Stimulated activated CD4-positive, alpha-beta T cell treated with anti-CD3 and anti-CD28 coated beads, Interleukin-2, amount 100 ng/mL, for 48 hours (primary cell): ENCODE measurements around the gene PRR22.
"Not testable (repeated sequence)": the region's sequence is repeated elsewhere in the genome, so short reads cannot be mapped to it uniquely, and the experiment has no call there.

Experiments used
- DNase-seq, 2 donors: peaks; one replicate each; pipeline ENCODE4 v3.0.0-alpha.2; 2020

PRR22 gene

GRCh38 chr19:5790559-5791520 is 6.3 kb upstream of the PRR22 start, which contains the start of gene DUS3L:
Gene DUS3L (minus strand): TSS chr19:5791163. CDS start chr19:5791141, 22 bp downstream.
- DNase-seq = peak; percentile 93 to 97

- DNase-seq = no peak
Observed at GRCh38 chr19:5789886-5790558, 5.5 kb upstream of the PRR22 start.

GRCh38 chr19:5789351-5789761 is 4.8 kb upstream of the PRR22 start:
- DNase-seq = no peak

GRCh38 chr19:5788422-5788821 is 3.9 kb upstream of the PRR22 start:
- DNase-seq = no peak

- DNase-seq = no peak
Observed at GRCh38 chr19:5787409-5788182, 3.0 kb upstream of the PRR22 start.

GRCh38 chr19:5786593-5787408 is 2.3 kb upstream of the PRR22 start:
- DNase-seq = no peak

GRCh38 chr19:5785423-5785822 is 877 bp upstream of the PRR22 start:
- no peak for DNase-seq

GRCh38 chr19:5782945-5783919 is 1.3 kb downstream of the PRR22 start:
- no peak for DNase-seq

- DNase-seq = no peak
Observed at GRCh38 chr19:5782322-5782721, 2.2 kb downstream of the PRR22 start.

- DNase-seq = not testable (repeated sequence)
Observed at GRCh38 chr19:5780916-5781315, 3.6 kb downstream of the PRR22 start.

- DNase-seq = no peak
Observed at GRCh38 chr19:5778402-5778801, 6.1 kb downstream of the PRR22 start.

GRCh38 chr19:5775668-5776309 is 8.8 kb downstream of the PRR22 start:
- DNase-seq = no peak

- no peak for DNase-seq
Observed at GRCh38 chr19:5774921-5775320, 9.6 kb downstream of the PRR22 start.

- no peak for DNase-seq
Observed at GRCh38 chr19:5773276-5773675, 11.3 kb downstream of the PRR22 start.

- no peak for DNase-seq
Observed at GRCh38 chr19:5772416-5772815, 12.1 kb downstream of the PRR22 start.

- DNase-seq = no peak
Observed at GRCh38 chr19:5767949-5768348, 16.6 kb downstream of the PRR22 start.

- no peak for DNase-seq
Observed at GRCh38 chr19:5765220-5765619, 19.3 kb downstream of the PRR22 start.

GRCh38 chr19:5762608-5763217 is 21.8 kb downstream of the PRR22 start:
- no peak for DNase-seq

- no peak for DNase-seq
Observed at GRCh38 chr19:5753743-5754142, 30.8 kb downstream of the PRR22 start.

GRCh38 chr19:5751709-5752108 is 32.8 kb downstream of the PRR22 start:
- DNase-seq = no peak
